Placental epithelial cell (primary cell): ENCODE measurements around the gene HLA-DOA. TPM values are rescaled to one million over a fixed set of nuclear protein-coding genes. Genes with fewer than 3 reads are reported as not detected.

Experiments
- total RNA-seq: library from RNA; depleted of rRNA; stranded (reverse); fragments of >200 nt; gene quantifications from 2 replicates; pipeline ENCODE4 v1.2.3, GENCODE V29; 2012

HLA-DOA gene
- not detected in 2 replicates for total RNA-seq

GRCh38 chr6:33008944-33009861, at the start of gene HLA-DOA:
Gene HLA-DOA (minus strand): TSS chr6:33009591.

GRCh38 chr6:32968093-32968866, 41.1 kb downstream of the HLA-DOA start, which contains the start of gene BRD2:
Gene BRD2 (plus strand): TSS chr6:32968594. CDS start chr6:32972899, 4,305 bp downstream.

Other genes starting within 250 kb of the HLA-DOA start
- not detected in 2 replicates for gene HLA-DQB2, start 246.1 kb downstream of the HLA-DOA start, total RNA-seq
- gene HLA-DOB, start 192.6 kb downstream of the HLA-DOA start, total RNA-seq = 1.2 and 3.0 TPM in 2 replicates
- 24.7 and 73.0 TPM in 2 replicates for gene TAP2, start 170.9 kb downstream of the HLA-DOA start, total RNA-seq
- gene PSMB8, start 165.5 kb downstream of the HLA-DOA start, total RNA-seq = 6.9 and 11.8 TPM in 2 replicates
- 13.0 and 26.2 TPM in 2 replicates for gene TAP1, start 155.9 kb downstream of the HLA-DOA start, total RNA-seq
- 0.39 and 0.87 TPM in 2 replicates for gene PSMB9, start 155.4 kb downstream of the HLA-DOA start, total RNA-seq
- gene HLA-DMB, start 68.6 kb downstream of the HLA-DOA start, total RNA-seq = under 0.01 TPM in 1 of 2 replicates, not detected in the other
- gene HLA-DMA, start 56.5 kb downstream of the HLA-DOA start, total RNA-seq = 3.1 and 6.3 TPM in 2 replicates
- 144 and 181 TPM in 2 replicates for gene BRD2, start 41.0 kb downstream of the HLA-DOA start, total RNA-seq
- gene HLA-DPA1, start 64.1 kb upstream of the HLA-DOA start, total RNA-seq = 9.0 and 14.9 TPM in 2 replicates
- gene HLA-DPB1, start 66.4 kb upstream of the HLA-DOA start, total RNA-seq = 46.8 and 57.7 TPM in 2 replicates
- 0.22 and 0.39 TPM in 2 replicates for gene COL11A2, start 182.9 kb upstream of the HLA-DOA start, total RNA-seq
- 30.6 and 32.2 TPM in 2 replicates for gene RXRB, start 191.1 kb upstream of the HLA-DOA start, total RNA-seq
- 131 and 148 TPM in 2 replicates for gene SLC39A7, start 191.3 kb upstream of the HLA-DOA start, total RNA-seq
- gene HSD17B8, start 195.1 kb upstream of the HLA-DOA start, total RNA-seq = 5.9 and 8.0 TPM in 2 replicates
- 26.2 and 44.4 TPM in 2 replicates for gene RING1, start 198.9 kb upstream of the HLA-DOA start, total RNA-seq